ENCODE measurements around the gene SWSAP1. TPM values are rescaled to one million over a fixed set of nuclear protein-coding genes. Genes with fewer than 3 reads are reported as not detected.

SWSAP1 gene
- total and polyA plus RNA-seq, 9 of the 15 experiments (the other 6 are each of a cell fraction or from before 2014, with no cell fraction given), result 0.18 to 2.8 (median 1.7) TPM

DNA sequence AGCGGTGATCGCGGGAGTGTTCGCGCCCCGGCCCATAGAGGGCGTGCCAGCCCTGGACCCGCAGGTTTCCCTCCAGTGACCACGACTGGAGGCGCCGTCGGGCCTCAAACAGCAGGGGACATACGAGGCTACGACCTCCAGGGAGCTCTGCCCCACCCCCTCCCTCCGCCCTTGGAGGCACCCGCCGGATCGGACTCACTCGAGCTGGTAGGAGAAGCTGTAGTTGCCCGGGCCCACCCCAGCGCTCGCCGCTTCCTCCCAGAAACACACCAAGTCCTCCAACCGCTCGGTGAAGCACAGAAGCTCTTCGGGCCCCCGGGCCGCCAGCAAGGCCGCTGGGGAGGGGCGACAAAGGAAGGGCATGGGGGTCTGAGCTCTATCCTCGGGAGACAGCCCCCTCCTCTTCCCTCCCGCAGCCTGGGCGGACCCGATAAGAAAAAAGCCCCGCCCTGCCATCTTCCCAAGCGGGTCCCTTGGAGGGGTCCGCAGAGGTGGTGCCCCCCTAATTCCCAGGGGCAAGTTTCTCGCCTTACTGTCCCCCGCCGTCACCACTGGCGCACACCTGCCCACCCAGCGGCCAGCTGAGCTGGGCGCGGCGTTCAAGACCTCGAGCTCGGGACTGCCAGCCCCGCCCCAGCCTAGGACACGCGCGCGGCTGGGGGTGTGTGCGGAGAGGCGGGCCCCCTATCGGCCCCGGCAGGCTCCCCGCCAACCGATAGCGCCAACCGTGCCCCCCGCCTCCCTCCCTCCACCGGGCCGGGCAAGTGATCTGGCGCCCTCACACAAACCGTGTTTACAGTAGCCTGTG lies 8.6 kb downstream of the SWSAP1 start (continued):
- TF ChIP-seq ESRRA (IDR thresholded peaks at IDR 0.05; ENCODE audit: borderline replicate concordance, low read depth) (peak; percentile 93), TEAD2 (tag; IDR thresholded peaks at IDR 0.05) (no peak), JUN (IDR thresholded peaks at IDR 0.05; ENCODE audit: borderline replicate concordance, low read depth, low read length) (peak; percentile 17; the same call in 1 of the 2 replicates), JUN (CRISPR knock-in tag; IDR thresholded peaks at IDR 0.05; ENCODE audit: borderline replicate concordance) (no peak), ZBTB17 (CRISPR knock-in tag; IDR thresholded peaks at IDR 0.05) (no peak), PML (IDR thresholded peaks at IDR 0.05; ENCODE audit: low read length) (peak; percentile 45; the same call in 1 of the 2 replicates), GABPA (tag; conservative IDR thresholded peaks at IDR 0.05; ENCODE audit: low read depth) (no peak), JUND (IDR thresholded peaks at IDR 0.05; ENCODE audit: borderline replicate concordance, low read depth, low read length) (peak; percentile 50; the same call in 1 of the 2 replicates), JUND (tag; IDR thresholded peaks at IDR 0.05; ENCODE audit: borderline replicate concordance, low read depth, low read length) (no peak; the same call in 2 of the 3 replicates), DDX20 (tag; IDR thresholded peaks at IDR 0.05; ENCODE audit: low read depth) (no peak), RBM14 (IDR thresholded peaks at IDR 0.05; ENCODE audit: borderline replicate concordance, insufficient read depth, low read depth, low read length) (no peak), FUS (optimal IDR thresholded peaks at IDR 0.05; ENCODE audit: low read depth, low read length) (no peak), TARDBP (IDR thresholded peaks at IDR 0.05) (no peak), DNMT1 (IDR thresholded peaks at IDR 0.05) (no peak), ZNF695 (CRISPR knock-in tag; IDR thresholded peaks at IDR 0.05) (no peak), TSC22D4 (tag; IDR thresholded peaks at IDR 0.05) (no peak), CCAR2 (IDR thresholded peaks at IDR 0.05; ENCODE audit: low read depth, low read length) (no peak), NELFE (IDR thresholded peaks at IDR 0.05; ENCODE audit: insufficient read depth, insufficient read length) (no peak), ZNF444 (CRISPR knock-in tag; IDR thresholded peaks at IDR 0.05) (no peak), SMAD2 (IDR thresholded peaks at IDR 0.05; ENCODE audit: low read depth, low read length) (no peak), GATAD2B (IDR thresholded peaks at IDR 0.05; ENCODE audit: borderline replicate concordance) (no peak), ZNF699 (CRISPR knock-in tag; IDR thresholded peaks at IDR 0.05; ENCODE audit: insufficient replicate concordance) (no peak)
- TF ChIP-seq, protein P1, sequence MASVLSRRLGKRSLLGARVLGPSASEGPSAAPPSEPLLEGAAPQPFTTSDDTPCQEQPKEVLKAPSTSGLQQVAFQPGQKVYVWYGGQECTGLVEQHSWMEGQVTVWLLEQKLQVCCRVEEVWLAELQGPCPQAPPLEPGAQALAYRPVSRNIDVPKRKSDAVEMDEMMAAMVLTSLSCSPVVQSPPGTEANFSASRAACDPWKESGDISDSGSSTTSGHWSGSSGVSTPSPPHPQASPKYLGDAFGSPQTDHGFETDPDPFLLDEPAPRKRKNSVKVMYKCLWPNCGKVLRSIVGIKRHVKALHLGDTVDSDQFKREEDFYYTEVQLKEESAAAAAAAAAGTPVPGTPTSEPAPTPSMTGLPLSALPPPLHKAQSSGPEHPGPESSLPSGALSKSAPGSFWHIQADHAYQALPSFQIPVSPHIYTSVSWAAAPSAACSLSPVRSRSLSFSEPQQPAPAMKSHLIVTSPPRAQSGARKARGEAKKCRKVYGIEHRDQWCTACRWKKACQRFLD (CRISPR knock-in tag; IDR thresholded peaks at IDR 0.05), result no peak
- TF ChIP-seq, protein P2, sequence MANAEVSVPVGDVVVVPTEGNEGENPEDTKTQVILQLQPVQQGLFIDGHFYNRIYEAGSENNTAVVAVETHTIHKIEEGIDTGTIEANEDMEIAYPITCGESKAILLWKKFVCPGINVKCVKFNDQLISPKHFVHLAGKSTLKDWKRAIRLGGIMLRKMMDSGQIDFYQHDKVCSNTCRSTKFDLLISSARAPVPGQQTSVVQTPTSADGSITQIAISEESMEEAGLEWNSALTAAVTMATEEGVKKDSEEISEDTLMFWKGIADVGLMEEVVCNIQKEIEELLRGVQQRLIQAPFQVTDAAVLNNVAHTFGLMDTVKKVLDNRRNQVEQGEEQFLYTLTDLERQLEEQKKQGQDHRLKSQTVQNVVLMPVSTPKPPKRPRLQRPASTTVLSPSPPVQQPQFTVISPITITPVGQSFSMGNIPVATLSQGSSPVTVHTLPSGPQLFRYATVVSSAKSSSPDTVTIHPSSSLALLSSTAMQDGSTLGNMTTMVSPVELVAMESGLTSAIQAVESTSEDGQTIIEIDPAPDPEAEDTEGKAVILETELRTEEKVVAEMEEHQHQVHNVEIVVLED (CRISPR knock-in tag; IDR thresholded peaks at IDR 0.05), result no peak
- TF ChIP-seq, protein P3, sequence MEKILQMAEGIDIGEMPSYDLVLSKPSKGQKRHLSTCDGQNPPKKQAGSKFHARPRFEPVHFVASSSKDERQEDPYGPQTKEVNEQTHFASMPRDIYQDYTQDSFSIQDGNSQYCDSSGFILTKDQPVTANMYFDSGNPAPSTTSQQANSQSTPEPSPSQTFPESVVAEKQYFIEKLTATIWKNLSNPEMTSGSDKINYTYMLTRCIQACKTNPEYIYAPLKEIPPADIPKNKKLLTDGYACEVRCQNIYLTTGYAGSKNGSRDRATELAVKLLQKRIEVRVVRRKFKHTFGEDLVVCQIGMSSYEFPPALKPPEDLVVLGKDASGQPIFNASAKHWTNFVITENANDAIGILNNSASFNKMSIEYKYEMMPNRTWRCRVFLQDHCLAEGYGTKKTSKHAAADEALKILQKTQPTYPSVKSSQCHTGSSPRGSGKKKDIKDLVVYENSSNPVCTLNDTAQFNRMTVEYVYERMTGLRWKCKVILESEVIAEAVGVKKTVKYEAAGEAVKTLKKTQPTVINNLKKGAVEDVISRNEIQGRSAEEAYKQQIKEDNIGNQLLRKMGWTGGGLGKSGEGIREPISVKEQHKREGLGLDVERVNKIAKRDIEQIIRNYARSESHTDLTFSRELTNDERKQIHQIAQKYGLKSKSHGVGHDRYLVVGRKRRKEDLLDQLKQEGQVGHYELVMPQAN (IDR thresholded peaks at IDR 0.05; ENCODE audit: borderline replicate concordance), result peak; percentile 82
